GM20431 (cell line): ENCODE results near the gene PNCK.
"Not testable (repeated sequence)": the region's sequence is repeated elsewhere in the genome, so short reads cannot be mapped to it uniquely, and the experiment has no call there.

Experiments used
- in situ Hi-C: fragments of 300-500 bp; cut with MseI, MboI; formaldehyde crosslinking; loops from one replicate; pipeline ENCODE4 v1.15.0; 2020; ENCODE audit warnings: low sequenced_read_pairs; ENCODE audit not compliant: unreplicated experiment

The PNCK gene

DNA sequence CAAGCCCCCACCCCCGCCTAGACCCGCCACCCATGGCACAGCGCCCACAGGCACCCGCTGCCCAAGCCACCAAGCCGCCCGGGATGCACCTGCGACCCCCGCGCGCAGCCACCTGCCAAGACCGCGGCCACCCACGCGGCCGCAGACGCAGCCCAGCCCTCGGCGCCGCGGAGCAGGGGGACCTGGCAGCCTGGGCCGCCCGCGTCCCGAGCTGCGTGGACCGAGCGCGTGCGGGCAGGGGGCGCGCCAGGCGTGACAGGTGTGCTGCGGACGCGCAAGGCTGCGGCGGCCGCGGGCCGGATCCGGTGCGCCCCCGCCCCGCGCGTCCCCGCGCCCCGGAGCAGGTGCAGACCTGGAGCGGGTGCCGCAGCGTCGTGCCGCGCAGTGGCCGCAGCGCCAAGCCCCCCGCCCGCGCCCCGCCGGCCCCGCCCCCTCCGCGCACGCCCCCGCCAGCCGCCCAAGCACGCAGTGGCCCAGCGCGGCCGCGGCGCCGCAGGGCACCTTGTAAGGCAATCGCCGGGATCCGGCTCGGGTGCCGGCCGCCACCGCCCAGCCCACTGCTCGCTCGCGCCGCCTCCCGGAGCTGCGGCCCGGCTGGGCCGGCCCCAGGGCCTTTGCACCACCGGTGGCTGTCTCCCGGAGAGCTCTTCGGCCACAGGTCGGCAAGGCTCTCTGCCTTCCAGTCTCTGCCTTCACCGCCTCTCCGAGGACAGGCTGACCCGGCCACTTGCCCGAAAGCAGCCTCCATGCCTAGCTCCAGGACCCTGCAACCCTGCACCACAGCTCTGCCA, at the start of gene PNCK:
Gene PNCK, minus strand, starts transcription at position 386 of the 791 bp plus-strand sequence. CDS start 737 bp downstream, outside the sequence.
- in situ Hi-C loops, result loop anchor here (25.0 kb wide), 1 partner anchor 711 kb away; no protein-coding TSS in a partner anchor

DNA sequence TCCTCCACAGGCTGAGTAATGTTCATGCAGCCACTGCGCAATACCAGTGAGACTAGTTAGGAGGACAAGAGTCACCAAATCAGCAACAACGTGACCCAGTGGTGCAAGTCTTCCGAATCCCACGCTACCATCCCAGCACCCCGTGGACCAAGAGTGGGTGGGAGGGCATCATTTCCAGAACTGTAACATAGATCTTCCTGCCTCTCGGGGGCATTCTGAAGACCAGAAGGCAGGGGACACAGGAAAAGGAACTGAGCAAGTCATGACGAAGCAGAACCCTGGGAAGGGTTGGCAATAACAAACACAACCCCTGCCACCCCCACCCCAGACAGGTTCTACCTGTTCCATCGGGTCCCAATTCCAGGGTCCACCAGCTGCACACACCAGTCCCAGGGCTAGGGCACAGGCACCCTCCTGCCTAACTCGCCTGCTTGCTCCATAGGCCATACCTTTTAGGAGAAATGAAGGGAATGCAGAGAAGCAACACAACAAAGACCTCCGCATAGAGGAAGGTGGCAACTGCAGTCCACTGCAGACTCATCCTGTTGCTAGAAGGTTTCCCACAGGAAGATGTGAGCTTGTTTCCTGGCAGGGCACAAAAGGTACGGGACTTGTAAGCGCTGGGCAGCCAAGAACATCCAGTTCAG, 49.2 kb upstream of the PNCK start:
- in situ Hi-C loops, result no loop called here

DNA sequence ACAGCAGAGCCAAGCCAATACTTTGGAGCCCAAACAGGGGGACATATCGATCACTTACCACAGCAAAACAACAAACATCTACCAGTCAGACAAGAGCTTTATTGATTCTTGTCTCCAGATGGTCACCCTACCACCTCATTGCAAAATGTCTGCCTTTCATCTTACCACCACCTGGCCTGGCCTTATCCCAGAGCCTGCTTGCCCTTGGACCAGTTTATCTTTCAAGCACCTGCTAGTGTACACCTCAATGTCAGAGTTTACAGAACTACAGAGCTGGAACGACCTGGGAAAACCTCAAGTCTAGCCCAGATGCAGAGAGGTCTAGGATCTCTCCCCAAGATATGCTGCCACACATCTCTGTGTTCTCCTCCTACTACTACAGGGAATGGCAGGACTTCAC, 46.1 kb upstream of the PNCK start:
- in situ Hi-C loops, result no loop called here

GRCh38 chrX:153719238-153719637, 45.6 kb upstream of the PNCK start:
- in situ Hi-C loops, result no loop called here

- in situ Hi-C loops, result no loop called here
These were observed 43.8 kb upstream of the PNCK start for GRCh38 chrX:153717445-153717844.

DNA sequence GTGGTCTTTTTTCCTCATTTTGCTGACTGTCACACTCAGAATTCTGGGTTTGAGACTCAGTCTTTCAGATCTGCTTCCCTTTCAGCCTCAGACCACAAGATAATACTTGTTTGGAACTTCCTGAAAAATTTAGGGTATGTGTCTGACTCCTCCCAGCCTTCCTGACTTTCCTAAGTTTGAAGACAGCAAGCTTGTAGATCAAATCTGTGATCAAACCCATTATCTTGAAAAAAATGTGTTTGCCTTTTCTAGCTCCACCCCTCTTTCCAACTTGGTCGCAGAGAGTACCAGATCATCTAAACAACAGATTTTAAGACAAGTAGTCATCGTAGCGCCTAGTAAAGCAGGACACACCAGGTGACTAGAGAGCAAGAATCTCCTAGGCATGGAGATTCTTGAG, 40.6 kb upstream of the PNCK start:
- in situ Hi-C loops, result no loop called here

DNA sequence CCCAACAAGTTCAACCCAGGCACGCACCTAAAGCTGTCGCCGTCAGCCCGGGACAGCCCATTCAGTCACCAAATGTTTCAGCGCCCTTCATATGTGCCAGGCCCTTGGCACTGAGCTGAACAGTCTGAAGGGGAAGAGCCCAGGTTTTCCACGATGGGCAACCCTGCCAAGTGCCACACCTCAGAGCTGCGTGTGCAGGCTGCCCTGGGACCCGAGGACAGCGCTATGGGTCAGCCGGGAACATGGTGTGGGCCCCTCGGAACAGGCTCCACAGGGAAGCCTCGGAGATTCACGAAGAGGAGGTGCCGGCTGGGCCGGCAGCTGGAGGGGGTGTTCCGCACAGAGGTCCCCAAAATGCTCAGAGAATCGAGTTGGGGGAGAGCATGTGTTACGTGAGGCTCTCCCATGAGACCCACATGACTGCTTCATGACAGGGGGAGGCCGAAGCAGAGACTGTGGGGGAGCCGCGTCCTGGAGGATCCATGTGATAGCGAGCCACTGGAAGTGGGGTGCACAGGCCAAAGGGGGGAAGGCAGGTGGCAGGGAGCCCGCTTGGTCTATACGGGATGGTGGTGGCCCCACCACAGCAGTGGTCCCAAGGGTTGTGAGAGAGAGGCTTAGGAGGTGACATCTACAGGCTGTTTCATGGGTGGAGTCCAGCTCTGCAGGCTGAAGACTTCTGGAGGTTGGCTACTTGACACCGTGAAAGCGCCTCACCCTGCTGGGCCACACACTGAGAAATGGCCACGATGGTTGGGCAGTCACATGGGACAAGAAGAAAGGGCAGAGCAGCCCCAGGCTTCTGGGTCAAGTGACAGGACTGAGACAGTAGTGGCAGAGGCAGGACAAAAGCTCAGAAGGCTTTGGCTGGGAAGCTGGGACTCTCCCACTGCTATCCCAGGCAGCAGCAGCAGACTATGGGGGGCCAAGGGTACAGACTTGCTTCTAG, 36.4 kb upstream of the PNCK start:
- in situ Hi-C loops, result no loop called here

DNA sequence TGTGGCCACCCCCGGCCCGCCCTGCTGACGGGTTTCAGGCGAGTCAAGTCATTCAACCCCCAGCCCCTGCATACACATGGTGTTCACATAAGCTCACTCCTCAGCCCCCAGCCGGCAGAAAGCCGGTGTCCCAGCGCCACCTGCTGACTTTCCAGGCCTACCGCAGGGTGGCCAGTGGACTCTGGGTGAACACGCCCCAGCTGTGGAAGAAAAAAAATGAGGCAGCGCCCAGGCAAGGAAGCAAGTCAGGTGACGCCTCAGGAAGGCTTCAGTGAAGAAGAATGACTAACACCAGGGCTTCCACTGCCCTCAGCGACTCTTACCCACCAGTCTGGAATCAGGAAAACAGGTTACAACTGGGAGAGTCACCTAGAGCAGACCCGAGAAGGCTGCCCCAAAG, 34.8 kb upstream of the PNCK start:
- in situ Hi-C loops, result no loop called here

DNA sequence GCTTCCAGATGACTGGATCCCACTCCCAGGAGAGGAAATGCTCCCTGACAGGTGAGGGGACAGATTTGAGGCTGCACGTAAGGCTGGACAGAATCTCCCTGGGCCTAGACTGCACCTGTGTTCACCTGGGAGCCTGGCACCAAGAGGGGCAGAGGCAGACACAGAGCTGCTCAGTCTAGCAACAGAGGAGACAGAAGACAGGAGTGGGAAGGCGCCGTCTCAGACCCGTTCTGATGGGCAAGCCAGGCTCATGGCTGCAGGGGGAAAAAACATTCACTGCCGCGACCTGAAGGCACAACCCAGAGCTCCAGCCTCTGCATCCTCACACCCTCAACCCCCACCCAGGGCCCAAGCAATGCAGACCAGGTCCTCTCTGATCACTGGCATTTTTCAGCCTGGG, 33.8 kb upstream of the PNCK start:
- in situ Hi-C loops, result no loop called here

DNA sequence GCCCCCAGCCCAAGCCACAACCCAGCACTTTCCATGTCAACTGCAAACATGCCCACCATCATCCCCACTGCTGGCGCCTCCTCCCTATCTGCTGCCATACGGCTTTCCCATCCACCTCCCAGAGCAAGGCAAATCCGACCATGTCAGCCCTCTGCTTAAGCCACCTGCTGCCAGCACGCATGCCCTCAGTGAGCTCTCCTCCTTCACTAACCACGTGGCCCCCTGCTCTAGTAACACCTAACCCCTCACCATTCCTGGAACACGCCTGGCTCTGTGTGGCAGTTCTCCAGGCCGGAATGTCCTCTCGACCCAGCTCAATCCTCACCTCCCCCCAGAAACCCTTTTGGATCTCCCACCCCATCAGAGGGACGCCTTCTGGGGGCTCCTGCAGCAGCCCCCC, 33.2 kb upstream of the PNCK start:
- in situ Hi-C loops, result no loop called here

GRCh38 chrX:153705403-153706060, 31.9 kb upstream of the PNCK start:
- in situ Hi-C loops, result not testable (repeated sequence)

DNA sequence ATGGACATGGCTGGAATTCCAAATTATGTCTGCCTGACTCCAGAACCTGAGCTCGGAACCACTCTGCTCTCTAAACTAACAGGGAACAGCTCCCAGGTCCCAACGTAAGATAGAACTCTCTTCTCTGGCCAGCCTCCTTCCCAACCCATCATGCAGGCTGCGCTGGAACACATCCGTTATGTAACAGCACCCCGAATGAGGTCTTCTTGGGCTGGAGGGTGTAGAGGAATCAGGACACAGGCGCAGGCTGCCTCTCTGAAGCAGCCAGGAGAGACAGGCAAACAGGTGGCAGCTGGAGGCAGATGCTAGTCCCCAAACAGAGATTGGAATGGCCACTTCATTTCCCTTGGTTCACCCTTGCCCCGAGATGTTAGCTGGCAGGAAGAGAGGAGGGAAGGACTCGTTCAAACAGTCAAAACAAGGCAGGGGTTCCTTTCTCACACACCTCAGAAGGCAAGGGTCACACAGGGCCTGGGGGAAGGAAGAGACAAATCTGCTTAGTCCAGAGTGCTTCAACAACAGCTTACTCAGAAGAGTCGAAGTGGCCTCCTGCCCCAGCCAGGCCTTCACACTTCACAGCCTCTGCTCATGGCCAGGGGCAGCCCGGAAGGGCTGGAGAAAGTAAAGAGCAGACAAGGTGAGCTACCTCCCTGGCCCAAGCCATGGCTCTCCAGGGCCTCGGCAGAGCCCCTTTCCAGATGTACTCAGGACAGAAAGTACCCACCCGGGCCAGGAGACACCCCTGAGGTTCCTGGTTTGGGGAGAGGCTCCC, 31.2 kb upstream of the PNCK start:
- in situ Hi-C loops, result not testable (repeated sequence)

GRCh38 chrX:153704021-153704526, 30.5 kb upstream of the PNCK start:
- in situ Hi-C loops, result no loop called here

- in situ Hi-C loops, result no loop called here
These were observed 29.4 kb upstream of the PNCK start for GRCh38 chrX:153703036-153703370.

DNA sequence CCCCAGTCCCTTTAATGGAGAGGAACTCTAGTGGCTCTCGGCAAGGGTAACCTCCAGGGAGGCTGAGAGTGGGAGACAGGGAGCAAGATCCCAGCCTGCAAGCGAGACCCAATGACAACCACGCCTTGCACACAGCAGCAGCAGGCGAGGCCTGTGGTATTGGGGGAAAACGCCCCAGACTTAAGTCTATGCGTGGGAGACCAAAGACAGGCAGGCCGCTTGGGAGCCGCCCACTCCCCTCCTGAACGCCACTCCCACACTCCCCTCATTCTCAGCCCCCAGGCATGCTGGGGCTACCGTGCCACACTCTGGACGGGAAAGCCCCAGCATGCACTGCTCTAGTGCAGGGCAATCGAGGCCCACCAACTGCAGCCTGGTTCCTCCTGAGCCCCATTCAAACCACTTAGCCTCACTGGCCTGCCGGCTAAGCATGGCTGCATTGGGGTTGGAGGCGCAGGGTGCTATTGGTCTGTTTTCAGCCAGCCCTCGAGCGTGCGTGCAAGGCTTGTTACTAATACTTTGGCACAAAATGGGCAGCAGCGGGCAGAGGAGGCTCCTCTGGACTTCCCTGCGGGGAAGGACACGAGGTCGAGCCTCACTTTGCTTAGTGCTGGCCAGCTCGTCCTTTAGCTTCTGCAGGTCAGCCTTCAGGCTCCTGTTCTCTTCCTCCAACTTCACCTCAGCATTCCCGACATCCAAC, 28.9 kb upstream of the PNCK start:
- in situ Hi-C loops, result no loop called here

DNA sequence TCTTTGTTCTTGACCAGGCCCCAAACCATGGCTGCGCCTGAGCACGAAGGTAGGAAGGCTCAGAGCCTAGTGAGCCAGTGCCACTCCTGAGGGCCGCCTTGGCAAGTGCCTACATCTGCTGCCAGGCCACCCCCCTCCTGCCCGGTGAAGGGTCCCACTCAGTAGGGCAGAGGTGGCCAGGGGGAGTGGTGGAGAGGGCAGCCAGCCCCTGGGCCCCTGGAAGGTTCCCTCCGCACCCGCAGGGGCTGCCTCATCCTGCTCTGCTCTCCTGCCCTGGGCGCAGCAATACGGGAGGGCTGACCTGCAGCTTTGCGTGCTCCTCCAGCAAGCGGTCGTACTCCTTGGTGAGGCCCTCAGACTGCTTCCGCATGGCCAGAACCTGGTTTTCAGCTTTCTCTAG, 28.1 kb upstream of the PNCK start:
- in situ Hi-C loops, result no loop called here

- in situ Hi-C loops, result no loop called here
These were observed 27.4 kb upstream of the PNCK start for GRCh38 chrX:153700967-153701366.

GRCh38 chrX:153700376-153700945, 26.8 kb upstream of the PNCK start:
- in situ Hi-C loops, result no loop called here
